ENCODE data around the gene CRYGC.
"Not testable (repeated sequence)": the region's sequence is repeated elsewhere in the genome, so short reads cannot be mapped to it uniquely, and the experiment has no call there.

The CRYGC gene

GRCh38 chr2:208129744-208130711 is at the start of gene CRYGC:
TSS of gene CRYGC (minus strand) at chr2:208129828. CDS start at chr2:208129792, 36 bp downstream.
- DNase-seq (ENCODE audit: low read depth), result no peak

- DNase-seq (ENCODE audit: low read depth), result no peak
Observed at GRCh38 chr2:208179028-208179609, 49.5 kb upstream of the CRYGC start.

GRCh38 chr2:208175840-208176153 is 46.2 kb upstream of the CRYGC start:
- no peak for DNase-seq (ENCODE audit: low read depth)

GRCh38 chr2:208175069-208175839 is 45.6 kb upstream of the CRYGC start:
- DNase-seq (ENCODE audit: low read depth), result peak; percentile 28

- DNase-seq (ENCODE audit: low read depth), result no peak
Observed at GRCh38 chr2:208174144-208174543, 44.5 kb upstream of the CRYGC start.

GRCh38 chr2:208172125-208172524 is 42.5 kb upstream of the CRYGC start:
- no peak for DNase-seq (ENCODE audit: low read depth)

GRCh38 chr2:208164951-208165755 is 35.5 kb upstream of the CRYGC start:
- DNase-seq (ENCODE audit: low read depth), result no peak

- DNase-seq (ENCODE audit: low read depth), result no peak
Observed at GRCh38 chr2:208163489-208163888, 33.9 kb upstream of the CRYGC start, which contains the start of gene CRYGA. TSS of gene CRYGA (minus strand) at chr2:208163589. CDS start at chr2:208163556, 33 bp downstream.

GRCh38 chr2:208156439-208156838 is 26.8 kb upstream of the CRYGC start:
- no peak for DNase-seq (ENCODE audit: low read depth)

GRCh38 chr2:208153156-208153555 is 23.5 kb upstream of the CRYGC start:
- no peak for DNase-seq (ENCODE audit: low read depth)

GRCh38 chr2:208150956-208151355 is 21.3 kb upstream of the CRYGC start:
- DNase-seq (ENCODE audit: low read depth), result no peak

GRCh38 chr2:208150094-208150493 is 20.5 kb upstream of the CRYGC start:
- DNase-seq (ENCODE audit: low read depth), result no peak

GRCh38 chr2:208148803-208149202 is 19.2 kb upstream of the CRYGC start:
- DNase-seq (ENCODE audit: low read depth), result no peak

- DNase-seq (ENCODE audit: low read depth), result no peak
Observed at GRCh38 chr2:208147759-208148158, 18.1 kb upstream of the CRYGC start.

- no peak for DNase-seq (ENCODE audit: low read depth)
Observed at GRCh38 chr2:208147008-208147407, 17.4 kb upstream of the CRYGC start.

- no peak for DNase-seq (ENCODE audit: low read depth)
Observed at GRCh38 chr2:208146006-208146405, 16.4 kb upstream of the CRYGC start, which contains the start of gene CRYGB. TSS of gene CRYGB (minus strand) at chr2:208146158. CDS start at chr2:208146120, 38 bp downstream.

- DNase-seq (ENCODE audit: low read depth), result no peak
Observed at GRCh38 chr2:208142925-208143799, 13.5 kb upstream of the CRYGC start.

- DNase-seq (ENCODE audit: low read depth), result no peak
Observed at GRCh38 chr2:208142240-208142924, 12.8 kb upstream of the CRYGC start.

- DNase-seq (ENCODE audit: low read depth), result no peak
Observed at GRCh38 chr2:208139447-208139846, 9.8 kb upstream of the CRYGC start.

- not testable (repeated sequence) for DNase-seq (ENCODE audit: low read depth)
Observed at GRCh38 chr2:208138334-208138733, 8.7 kb upstream of the CRYGC start.
